LNCaP clone FGC (cell line): ENCODE measurements around the gene AKT2.
"Not testable (repeated sequence)": the region's sequence is repeated elsewhere in the genome, so short reads cannot be mapped to it uniquely, and the experiment has no call there.

ENCODE experiments used
- DNase-seq: peaks from one replicate; pipeline ENCODE4 v3.0.0-alpha.2; 2011; ENCODE audit warnings: low read depth
- H3K4me3 ChIP-seq: 2 replicates; pipeline ENCODE4 v1.5.1; 2011; ENCODE audit warnings: mild to moderate bottlenecking, low read depth, low read length, control low read depth
- TF ChIP-seq, protein P1 (sequence below): IDR thresholded peaks from 2 replicates; pipeline ENCODE4 v1.5.1; 2012; ENCODE audit warnings: mild to moderate bottlenecking; ENCODE audit not compliant: control insufficient read depth, insufficient read depth; ENCODE audit errors: extremely low read depth

Gene AKT2

DNA sequence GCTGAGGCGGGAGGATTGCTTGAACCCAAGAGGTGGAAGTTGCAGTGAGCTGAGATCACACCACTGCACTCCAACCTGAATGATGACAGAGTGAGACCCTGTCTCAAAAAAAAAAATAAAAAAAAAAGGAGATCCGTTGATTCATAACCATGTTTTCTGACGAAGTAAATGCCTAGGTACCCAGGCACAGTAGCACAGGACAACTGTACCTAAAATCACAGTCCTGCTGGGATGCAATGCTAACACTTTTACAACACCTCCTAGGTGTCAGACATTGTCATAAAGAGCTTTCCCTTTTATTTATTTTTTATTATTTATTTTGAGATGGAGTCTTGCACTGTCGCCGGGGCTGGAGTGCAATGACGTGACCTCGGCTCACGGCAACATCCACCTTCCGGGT lies 64.5 kb downstream of the AKT2 start:
- H3K4me3 ChIP-seq, result no peak overlapping the region
- no peak for DNase-seq
- TF ChIP-seq, protein P1, sequence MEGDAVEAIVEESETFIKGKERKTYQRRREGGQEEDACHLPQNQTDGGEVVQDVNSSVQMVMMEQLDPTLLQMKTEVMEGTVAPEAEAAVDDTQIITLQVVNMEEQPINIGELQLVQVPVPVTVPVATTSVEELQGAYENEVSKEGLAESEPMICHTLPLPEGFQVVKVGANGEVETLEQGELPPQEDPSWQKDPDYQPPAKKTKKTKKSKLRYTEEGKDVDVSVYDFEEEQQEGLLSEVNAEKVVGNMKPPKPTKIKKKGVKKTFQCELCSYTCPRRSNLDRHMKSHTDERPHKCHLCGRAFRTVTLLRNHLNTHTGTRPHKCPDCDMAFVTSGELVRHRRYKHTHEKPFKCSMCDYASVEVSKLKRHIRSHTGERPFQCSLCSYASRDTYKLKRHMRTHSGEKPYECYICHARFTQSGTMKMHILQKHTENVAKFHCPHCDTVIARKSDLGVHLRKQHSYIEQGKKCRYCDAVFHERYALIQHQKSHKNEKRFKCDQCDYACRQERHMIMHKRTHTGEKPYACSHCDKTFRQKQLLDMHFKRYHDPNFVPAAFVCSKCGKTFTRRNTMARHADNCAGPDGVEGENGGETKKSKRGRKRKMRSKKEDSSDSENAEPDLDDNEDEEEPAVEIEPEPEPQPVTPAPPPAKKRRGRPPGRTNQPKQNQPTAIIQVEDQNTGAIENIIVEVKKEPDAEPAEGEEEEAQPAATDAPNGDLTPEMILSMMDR, result no peak

DNA sequence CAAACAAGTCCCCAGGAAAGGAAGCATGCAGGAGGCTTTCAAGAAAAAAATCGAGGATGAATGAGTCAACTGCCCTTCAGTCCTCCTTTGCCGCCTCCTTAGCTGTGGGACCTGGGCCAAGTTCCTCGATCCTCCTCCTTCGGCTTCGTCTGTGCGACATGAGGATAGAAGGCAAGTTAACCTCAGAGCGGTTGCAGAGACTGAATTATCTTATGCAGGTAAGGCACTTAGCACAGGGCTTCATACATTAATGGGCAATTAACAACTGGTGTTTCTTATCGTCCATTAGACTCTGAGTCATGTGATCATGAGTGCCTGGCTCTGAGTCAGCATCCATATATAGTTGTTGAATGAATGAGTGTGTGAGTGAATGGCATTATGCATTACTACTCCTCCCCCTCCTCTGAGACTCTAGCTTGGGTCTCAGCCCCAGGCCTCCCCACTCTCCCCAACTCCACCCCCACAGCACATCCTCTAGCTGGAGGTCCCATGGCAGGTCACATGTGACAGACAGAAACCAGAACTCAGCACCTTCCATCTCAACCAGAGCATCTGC lies 65.3 kb downstream of the AKT2 start:
- no peak for DNase-seq
- H3K4me3 ChIP-seq, result no peak overlapping the region
- TF ChIP-seq, protein P1, result no peak

DNA sequence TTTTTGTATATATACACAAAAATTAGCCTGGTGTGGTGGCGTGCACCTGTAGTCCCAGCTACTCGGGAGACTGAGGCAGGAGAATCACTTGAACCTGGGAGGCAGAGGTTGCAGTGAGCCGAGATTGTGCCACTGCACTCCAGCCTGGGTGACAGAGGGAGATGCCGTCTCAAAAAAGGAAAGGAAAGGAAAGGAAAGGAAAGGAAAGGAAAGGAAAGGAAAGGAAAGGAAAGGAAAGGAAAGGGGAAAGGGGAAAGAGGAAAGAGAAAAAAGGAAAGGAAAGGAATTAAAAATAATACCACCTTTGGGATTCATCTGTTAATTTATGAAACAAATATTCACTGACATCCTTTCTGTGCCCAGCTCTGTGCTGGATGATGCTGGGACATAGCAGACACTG lies 66.1 kb downstream of the AKT2 start:
- DNase-seq, H3K4me3 ChIP-seq: not testable (repeated sequence)

DNA sequence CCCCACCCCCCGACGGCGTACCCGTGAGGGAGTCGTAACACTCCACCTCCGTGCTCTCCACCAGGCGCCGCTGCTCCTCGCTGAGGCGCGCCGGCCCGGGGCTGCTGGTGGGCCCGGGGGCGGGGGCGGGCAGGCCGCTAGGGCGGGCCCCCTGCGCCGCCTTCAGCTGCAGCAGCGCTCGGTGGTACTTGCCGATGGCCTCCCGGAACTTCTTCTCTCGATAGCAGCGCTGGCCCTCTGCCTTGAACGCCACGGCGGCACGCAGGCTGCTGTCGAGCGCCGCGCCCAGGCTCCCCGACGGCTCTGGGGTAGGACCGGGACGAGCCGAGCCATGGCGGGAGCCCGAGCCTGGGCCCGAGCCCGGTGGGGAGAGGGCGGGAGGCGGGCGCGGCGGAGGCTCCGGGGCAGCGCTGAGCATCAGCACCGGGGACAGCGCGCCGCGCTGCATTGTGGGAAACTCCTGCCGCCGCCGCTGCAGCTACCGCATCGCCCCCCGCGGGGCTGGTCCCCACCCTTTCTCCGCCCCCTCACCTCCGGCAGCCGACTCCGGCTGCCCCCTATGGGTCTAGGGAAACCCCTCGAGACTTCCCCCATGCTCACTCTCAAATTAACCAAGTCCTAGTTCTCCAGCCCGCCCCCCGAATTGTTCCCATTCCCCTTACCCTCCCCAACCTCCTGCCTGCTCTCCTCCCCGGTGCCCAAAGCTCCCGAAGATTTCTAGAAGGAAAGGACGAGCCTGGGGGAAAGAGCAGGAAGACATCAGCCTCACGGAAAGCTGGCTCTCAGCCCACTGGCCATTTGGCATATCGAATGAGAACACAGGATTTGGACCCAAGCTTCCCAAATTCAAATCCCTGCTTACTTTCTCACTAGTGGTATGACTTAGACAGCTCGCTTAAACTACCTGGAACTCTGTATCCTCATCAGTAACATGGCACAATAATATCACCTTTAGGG lies 66.9 kb downstream of the AKT2 start, which contains the start of gene TTC9B:
TSS of gene TTC9B (minus strand) at position 451 of the 957 bp plus-strand sequence. CDS start at position 448, 3 bp downstream.
- no peak for DNase-seq
- TF ChIP-seq, protein P1, result no peak
- H3K4me3 ChIP-seq, result peak within 1 kb of the TSS; percentile 42

DNA sequence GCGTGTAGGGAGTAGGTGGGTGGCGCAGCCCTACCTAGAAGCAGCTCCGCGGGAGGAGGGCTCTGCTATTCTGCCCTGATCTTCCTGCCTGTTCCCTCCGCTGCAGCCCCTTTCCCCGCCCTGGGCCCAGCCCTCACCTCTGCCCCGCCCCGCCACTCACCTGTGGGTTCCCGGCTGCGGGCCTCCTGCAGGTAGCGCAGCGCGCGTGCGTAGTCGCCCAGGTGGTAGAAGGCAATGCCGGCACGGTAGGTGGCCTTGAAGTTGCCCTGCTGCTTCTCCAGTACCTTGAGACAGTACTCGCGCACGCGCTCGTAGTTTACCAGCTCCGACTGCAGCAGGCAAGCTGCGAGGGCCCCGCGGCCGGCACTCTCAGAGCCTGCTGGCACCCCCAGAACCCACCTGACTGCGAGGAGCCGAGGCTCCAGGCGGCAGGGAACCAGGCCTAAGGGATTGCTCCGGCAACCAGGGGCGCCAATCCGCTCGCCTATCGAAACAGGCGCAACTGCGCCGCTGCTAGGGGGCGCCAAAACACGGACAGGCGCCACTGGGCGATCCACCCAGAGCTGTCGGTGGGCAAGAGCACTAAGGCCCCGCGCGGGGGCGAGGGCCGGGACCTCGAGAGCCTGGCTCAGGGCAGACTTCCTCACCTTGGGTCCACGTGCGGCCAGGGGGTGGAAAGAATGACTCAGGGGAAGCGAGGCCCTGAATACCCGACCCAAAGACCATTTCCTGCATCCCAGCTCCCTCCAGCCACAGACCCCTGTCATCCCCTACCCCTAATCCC lies 67.9 kb downstream of the AKT2 start:
- peak overlapping the region; percentile 42 for H3K4me3 ChIP-seq
- TF ChIP-seq, protein P1, result peak; percentile 74
- peak; percentile 54 for DNase-seq

DNA sequence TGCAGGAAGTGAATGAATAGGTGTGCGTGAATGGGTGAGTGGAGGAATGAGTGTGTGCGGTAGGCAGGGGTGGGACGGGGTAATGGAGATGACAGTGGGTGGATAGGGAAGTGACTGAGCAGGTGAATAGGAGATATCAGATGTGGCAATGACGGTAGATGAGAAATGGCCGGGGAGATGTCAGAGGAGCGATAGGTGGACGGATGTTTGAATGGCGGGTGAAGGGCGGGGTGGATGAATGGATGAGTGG lies 68.4 kb downstream of the AKT2 start:
- no peak for DNase-seq
- TF ChIP-seq, protein P1, result no peak
- H3K4me3 ChIP-seq, result peak overlapping the region; percentile 42
